ENCODE results near the gene ENTPD8.
A peak's percentile ranks its signal among the peaks of the same experiment; 100 is the strongest.

Gene ENTPD8

DNA sequence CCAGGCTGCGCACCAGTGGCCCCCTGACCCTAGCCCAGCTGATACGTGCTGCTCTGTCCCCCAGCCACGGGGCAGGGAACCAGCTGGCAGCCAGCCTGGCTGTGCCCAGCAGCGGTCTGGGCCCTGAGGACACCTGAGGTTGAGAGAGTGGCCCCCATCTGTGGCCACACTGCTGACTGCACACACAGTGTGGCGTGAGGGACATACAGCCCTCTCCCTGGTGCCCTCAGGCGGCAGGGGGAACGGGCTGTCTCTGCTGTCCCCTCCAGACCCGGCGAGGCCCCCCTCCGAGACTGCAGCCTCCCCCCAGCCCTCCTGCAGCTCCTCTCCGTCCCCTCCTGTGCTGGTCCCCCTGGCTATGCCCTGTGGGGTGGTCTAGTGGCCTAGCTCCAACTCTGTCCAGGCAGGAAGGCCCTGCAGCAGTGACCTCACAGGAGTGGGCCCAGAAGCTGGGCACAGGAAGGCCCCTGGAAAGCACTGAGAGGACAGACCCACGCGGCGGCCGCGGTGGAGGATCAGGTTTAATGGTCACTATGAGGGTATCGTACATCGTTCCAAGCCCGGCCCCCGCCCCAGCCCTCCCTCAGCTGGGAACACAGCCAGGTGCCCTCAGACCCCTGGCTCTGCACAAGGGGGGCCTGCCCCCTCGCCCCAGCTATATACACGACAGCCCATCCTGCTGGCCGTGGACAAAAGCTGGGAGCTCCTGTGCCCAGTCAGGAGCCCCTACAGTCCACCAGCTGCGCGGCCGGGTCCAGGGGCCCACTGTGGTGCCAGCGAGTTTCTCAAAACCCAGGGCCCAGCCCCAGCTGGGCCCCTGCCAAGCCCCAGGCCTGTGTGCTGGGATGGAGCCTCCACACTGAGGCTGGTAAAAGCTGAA, 6.8 kb upstream of the ENTPD8 start:
- ChIA-PET CTCF (interaction anchor here (0.6 kb wide), 1 partner anchor 57 kb away, joined by 3 read pairs; no protein-coding TSS in a partner anchor), POLR2A (ENCODE audit: low non-redundant PET) (interaction anchor here (0.6 kb wide), 1 partner anchor 102 kb away, joined by 3 read pairs; the partner anchor contains the start of gene PNPLA7)
- no peak for DNase-seq (ENCODE audit: low spot score)
- peak overlapping the region; percentile 40 for H3K27ac ChIP-seq
- TF ChIP-seq, protein P1, sequence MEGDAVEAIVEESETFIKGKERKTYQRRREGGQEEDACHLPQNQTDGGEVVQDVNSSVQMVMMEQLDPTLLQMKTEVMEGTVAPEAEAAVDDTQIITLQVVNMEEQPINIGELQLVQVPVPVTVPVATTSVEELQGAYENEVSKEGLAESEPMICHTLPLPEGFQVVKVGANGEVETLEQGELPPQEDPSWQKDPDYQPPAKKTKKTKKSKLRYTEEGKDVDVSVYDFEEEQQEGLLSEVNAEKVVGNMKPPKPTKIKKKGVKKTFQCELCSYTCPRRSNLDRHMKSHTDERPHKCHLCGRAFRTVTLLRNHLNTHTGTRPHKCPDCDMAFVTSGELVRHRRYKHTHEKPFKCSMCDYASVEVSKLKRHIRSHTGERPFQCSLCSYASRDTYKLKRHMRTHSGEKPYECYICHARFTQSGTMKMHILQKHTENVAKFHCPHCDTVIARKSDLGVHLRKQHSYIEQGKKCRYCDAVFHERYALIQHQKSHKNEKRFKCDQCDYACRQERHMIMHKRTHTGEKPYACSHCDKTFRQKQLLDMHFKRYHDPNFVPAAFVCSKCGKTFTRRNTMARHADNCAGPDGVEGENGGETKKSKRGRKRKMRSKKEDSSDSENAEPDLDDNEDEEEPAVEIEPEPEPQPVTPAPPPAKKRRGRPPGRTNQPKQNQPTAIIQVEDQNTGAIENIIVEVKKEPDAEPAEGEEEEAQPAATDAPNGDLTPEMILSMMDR (conservative IDR thresholded peaks at IDR 0.05; ENCODE audit: low read depth) = no peak

DNA sequence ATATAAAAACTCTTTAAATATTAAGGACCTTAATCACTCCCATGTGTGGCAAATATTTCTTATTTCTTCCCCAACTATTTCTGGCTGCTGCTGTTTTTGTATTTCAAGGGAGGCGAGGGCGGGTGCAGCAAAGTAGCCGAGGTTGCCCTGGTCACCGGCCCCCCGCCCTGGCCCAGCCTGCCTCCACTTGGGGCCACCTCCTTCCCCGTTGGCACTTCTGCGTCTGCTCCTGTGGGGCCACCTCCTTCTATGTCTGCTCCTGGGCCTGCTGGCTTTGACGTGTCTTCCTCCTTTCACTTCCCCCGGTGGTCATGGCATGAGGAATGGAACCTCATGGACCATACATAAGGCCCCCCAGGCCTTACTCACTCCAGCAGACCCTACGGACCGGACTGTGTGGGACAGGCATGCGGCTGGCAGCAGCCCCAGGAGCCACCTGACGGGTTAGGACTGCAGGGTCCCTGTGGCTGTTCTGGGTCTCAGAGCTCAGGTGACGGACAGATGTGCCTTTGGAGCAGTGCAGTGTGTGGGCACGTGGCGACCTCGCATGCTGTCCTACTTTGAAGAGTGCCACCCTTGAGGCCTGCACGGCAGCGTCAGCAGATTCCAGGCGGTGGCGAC, 5.8 kb upstream of the ENTPD8 start:
- POLR2A ChIA-PET (ENCODE audit: low non-redundant PET) = no interaction called here
- peak overlapping the region; percentile 40 for H3K27ac ChIP-seq
- CTCF ChIA-PET = interaction anchor here (0.8 to 2.5 kb wide), 5 partner anchors 10 to 165 kb away, joined by 6 to 13 read pairs (median 10); partner anchors contain the start of genes EXD3, NOXA1 and NRARP
- TF ChIP-seq, protein P1 (conservative IDR thresholded peaks at IDR 0.05; ENCODE audit: low read depth) = no peak
- DNase-seq (ENCODE audit: low spot score) = no peak

DNA sequence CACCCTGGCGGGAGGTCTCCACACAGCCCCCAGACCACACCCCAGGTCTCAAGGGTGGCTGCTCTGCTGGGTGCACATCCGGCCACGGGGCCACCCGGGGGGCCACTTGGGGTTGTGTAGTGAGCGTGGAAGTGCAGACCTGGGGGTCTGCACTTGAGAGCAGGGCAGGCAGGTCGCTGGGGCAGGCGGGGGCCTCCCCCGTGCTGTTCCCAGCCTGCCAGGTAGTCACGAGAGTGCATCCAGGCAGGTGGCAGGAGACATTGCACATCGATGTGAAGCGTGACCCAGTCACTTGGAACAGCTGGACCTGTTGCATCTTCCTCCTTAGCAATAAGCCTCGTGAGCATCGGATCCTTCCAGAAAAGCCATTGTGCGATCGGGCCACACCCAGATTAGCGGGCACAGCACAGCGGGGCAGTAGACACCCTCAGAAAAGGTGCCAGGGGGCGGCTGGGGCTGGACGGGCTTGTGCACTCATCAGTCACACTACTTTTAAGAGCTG, 4.8 kb upstream of the ENTPD8 start:
- ChIA-PET CTCF (interaction anchor here (0.6 to 2.6 kb wide), 18 partner anchors 9 to 871 kb away, joined by 3 to 13 read pairs (median 6); partner anchors contain the start of genes EXD3, NOXA1 and NRARP), POLR2A (ENCODE audit: low non-redundant PET) (no interaction called here)
- H3K27ac ChIP-seq = peak overlapping the region; percentile 40
- TF ChIP-seq, protein P1 (conservative IDR thresholded peaks at IDR 0.05; ENCODE audit: low read depth) = no peak
- DNase-seq (ENCODE audit: low spot score) = no peak

DNA sequence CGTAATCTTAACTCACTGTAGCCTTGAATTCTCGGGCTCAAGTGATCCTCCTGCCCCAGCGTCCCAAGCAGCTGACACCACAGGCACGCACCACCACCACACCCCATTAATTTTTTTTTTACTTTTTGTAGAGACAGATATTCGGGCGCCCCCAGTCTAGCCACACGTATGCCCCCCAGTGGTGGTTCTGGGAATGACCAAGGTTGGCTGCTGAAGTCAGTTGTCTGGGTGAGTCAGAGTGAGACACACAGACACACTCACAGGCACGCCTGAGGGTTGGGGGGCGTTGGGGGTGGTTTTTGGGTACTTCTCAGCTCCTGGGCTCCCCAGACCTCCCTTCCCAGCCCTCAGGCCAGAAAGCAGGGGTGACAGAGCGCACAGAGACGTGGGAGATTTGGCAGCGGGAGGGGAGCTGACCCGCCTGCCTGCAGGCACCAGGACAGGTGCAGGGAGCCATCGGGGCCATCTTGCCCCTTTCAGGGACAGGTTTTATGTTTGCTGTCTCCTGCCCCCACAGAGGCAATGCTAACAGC, 4.2 kb upstream of the ENTPD8 start:
- POLR2A ChIA-PET (ENCODE audit: low non-redundant PET) = no interaction called here

DNA sequence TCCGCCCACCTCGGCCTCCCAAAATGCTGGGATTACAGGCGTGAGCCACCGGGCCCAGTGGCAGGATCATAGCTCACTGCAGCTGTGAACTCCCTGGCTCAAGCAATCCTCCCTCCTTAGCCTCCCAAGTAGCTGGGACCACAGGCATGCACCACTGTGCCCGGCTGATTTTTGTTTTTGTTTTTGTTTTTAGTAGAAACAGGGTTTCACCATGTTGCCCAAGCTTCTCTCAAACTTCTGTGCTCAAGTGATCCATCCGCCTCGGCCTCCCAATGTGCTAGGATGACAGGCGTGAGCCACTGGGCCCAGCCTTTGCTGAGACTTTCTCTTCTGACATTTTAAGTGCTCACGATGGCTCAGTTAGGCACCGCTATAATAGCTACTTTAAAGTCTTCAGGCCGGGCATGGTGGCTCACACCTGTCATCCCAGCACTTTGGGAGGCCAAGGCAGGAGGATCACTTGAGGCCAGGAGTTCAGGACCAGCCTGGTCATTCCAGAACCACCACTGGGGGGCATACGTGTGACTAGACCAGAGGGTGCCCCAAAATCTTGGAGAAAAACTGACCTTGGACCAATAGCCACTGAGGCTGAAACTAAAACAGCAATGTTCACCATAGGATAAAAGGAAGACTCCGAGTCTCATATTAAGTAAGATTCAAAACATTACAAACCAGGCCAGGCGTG, 3.1 kb upstream of the ENTPD8 start:
- DNase-seq (ENCODE audit: low spot score) = no peak
- TF ChIP-seq, protein P1 (conservative IDR thresholded peaks at IDR 0.05; ENCODE audit: low read depth) = no peak
- CTCF ChIA-PET = interaction anchor here (0.6 to 2.6 kb wide), 8 partner anchors 9 to 207 kb away, joined by 3 to 12 read pairs (median 4); partner anchors contain the start of genes EXD3, NOXA1 and NRARP
- POLR2A ChIA-PET (ENCODE audit: low non-redundant PET) = interaction anchor here (0.7 to 1.5 kb wide), 2 partner anchors 21 to 43 kb away, joined by 3 to 7 read pairs; partner anchors contain the start of genes EXD3 and NOXA1
- peak overlapping the region; percentile 40 for H3K27ac ChIP-seq

More for the DNA sequence above, 4.2 kb upstream of the ENTPD8 start:
- TF ChIP-seq, protein P1 (conservative IDR thresholded peaks at IDR 0.05; ENCODE audit: low read depth) = peak; percentile 99
- peak overlapping the region; percentile 40 for H3K27ac ChIP-seq
- peak; percentile 87 for DNase-seq (ENCODE audit: low spot score)
- CTCF ChIA-PET = interaction anchor here (0.5 to 2.6 kb wide), 30 partner anchors 8 to 870 kb away, joined by 3 to 13 read pairs (median 4); partner anchors contain the start of genes EXD3, NOXA1, NRARP and PNPLA7

All from RWPE1 (cell line).